WTC11 (cell line): ENCODE results near the gene GOLPH3L. TPM values are rescaled to one million over a fixed set of nuclear protein-coding genes. Genes with fewer than 3 reads are reported as not detected.

ENCODE experiments used
- ATAC-seq: fragments of 200-7000 bp; cut with Tn5 transposase; 2 replicates; pipeline ENCODE4 v1.10.0; 2021; ENCODE audit warnings: mild to moderate bottlenecking, moderate library complexity
- CTCF ChIA-PET: fragments of 300-600 bp; sonication (Branson Sonifier 250); formaldehyde crosslinking; loops from one replicate; lab custom pipeline; 2021; ENCODE audit warnings: antibody characterized with exemption; lab: Charles Lee
- POLR2A ChIA-PET: fragments of 350-600 bp; sonication (Branson Sonifier 250); formaldehyde crosslinking; loops from one replicate; lab custom pipeline; 2021; ENCODE audit warnings: antibody characterized with exemption; lab: Charles Lee
- DNase-seq: peaks from one replicate; pipeline ENCODE4 v3.0.0; 2021; ENCODE audit warnings: low spot score
- H3K27ac Mint-ChIP-seq: 2 replicates; pipeline ENCODE4 v1.8.0; 2021; ENCODE audit warnings: mixed read lengths
- H3K27me3 Mint-ChIP-seq: 2 replicates; pipeline ENCODE4 v1.8.0; 2021; ENCODE audit warnings: low read depth, mild to moderate bottlenecking, moderate library complexity, mixed read lengths
- H3K36me3 Mint-ChIP-seq: 2 replicates; pipeline ENCODE4 v1.8.0; 2021; ENCODE audit warnings: mixed read lengths
- H3K4me1 Mint-ChIP-seq: 2 replicates; pipeline ENCODE4 v1.8.0; 2022; ENCODE audit warnings: mixed read lengths
- H3K4me3 Mint-ChIP-seq: 2 replicates; pipeline ENCODE4 v1.8.0; 2021; ENCODE audit warnings: mild to moderate bottlenecking, moderate library complexity, mixed read lengths
- H3K9me3 Mint-ChIP-seq: 2 replicates; pipeline ENCODE4 v1.8.0; 2021; ENCODE audit warnings: mixed read lengths
- CBFB ChIP-seq: sonication (generic); formaldehyde crosslinking; IDR thresholded peaks from 2 replicates; pipeline ENCODE4 v1.8.1; 2022; ENCODE audit warnings: mild to moderate bottlenecking, low read depth, missing genetic modification reagents
- ELF4 ChIP-seq: sonication (generic); formaldehyde crosslinking; IDR thresholded peaks from 2 replicates; pipeline ENCODE4 v1.8.1; 2022; ENCODE audit warnings: low read depth, mild to moderate bottlenecking, moderate library complexity, missing genetic modification reagents
- EMX1 ChIP-seq: fragments of 250-450 bp; sonication (Bioruptor Pico); IDR thresholded peaks from 2 replicates; pipeline ENCODE4 v1.8.0; 2021; ENCODE audit warnings: mild to moderate bottlenecking
- FOXJ3 ChIP-seq: sonication (generic); formaldehyde crosslinking; IDR thresholded peaks from 2 replicates; pipeline ENCODE4 v1.9.0; 2021; ENCODE audit warnings: missing genetic modification reagents, mild to moderate bottlenecking, borderline replicate concordance
- TEAD1 ChIP-seq: sonication (generic); formaldehyde crosslinking; IDR thresholded peaks from 2 replicates; pipeline ENCODE4 v1.8.0; 2022; ENCODE audit warnings: mild to moderate bottlenecking, missing genetic modification reagents
- ZNF232 ChIP-seq: sonication (generic); formaldehyde crosslinking; IDR thresholded peaks from 2 replicates; pipeline ENCODE4 v1.8.0; 2022; ENCODE audit warnings: mild to moderate bottlenecking, missing genetic modification reagents
- total RNA-seq: library from RNA; stranded (reverse); gene quantifications from 3 replicates; pipeline ENCODE4 v1.2.3, GENCODE V29; 2021
- TF ChIP-seq, protein P1 (sequence below): sonication (generic); formaldehyde crosslinking; IDR thresholded peaks from 2 replicates; pipeline ENCODE4 v1.8.0; 2022; ENCODE audit warnings: mild to moderate bottlenecking, missing genetic modification reagents
- TF ChIP-seq, protein P2 (sequence below): fragments of 200-600 bp; IDR thresholded peaks from 2 replicates; pipeline ENCODE4 v1.8.0; 2022; ENCODE audit warnings: antibody characterized with exemption
- TF ChIP-seq, protein P3 (sequence below): sonication (generic); formaldehyde crosslinking; conservative IDR thresholded peaks from 2 replicates; pipeline ENCODE4 v1.8.1; 2023; ENCODE audit warnings: mild to moderate bottlenecking, low read depth, missing genetic modification reagents, moderate library complexity
- TF ChIP-seq, protein P4 (sequence below): fragments of 250-450 bp; sonication (Bioruptor Pico); IDR thresholded peaks from 2 replicates; pipeline ENCODE4 v1.9.0; 2021; ENCODE audit warnings: moderate library complexity, mild to moderate bottlenecking, inconsistent platforms, borderline replicate concordance
- TF ChIP-seq, protein P5 (sequence below): sonication (generic); formaldehyde crosslinking; IDR thresholded peaks from 2 replicates; pipeline ENCODE4 v1.8.1; 2023; ENCODE audit warnings: mild to moderate bottlenecking, moderate library complexity, missing genetic modification reagents
- TF ChIP-seq, protein P6 (sequence below): sonication (generic); formaldehyde crosslinking; IDR thresholded peaks from 2 replicates; pipeline ENCODE4 v1.8.0; 2023; ENCODE audit warnings: missing genetic modification reagents

Gene GOLPH3L
- total RNA-seq, 1 experiment from 2014 or later = 39.5 TPM

DNA sequence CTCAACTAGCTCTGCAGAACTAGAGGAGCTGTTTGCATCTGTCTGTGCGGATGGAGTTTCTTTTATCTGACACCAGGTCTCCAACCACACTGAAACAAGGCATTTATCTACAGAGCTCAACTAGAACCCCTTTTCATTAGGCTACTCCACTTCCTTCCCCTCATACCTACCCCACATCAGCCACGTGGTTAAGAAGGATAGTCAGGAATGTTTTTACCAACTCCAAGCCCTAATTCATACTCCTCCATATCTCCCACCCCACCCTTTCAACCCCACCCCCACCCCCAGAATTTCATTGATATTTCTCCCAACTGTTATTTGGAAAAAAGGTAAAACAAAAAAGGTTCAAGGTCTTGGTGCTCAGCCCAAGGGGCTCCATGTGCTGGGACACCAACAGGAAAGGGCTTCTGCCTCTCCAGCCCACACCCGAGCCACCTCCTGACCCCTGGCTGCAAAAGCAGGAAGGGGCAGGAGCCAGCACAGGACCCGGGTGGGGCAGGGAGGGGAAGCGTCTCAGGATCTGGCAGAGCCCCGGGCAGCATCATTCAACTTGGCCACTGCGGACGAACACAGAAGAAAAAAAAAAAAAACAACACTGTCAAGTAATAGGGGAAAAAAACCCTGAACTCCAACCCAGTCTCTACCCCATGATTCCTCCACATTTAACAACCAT lies 74.5 kb downstream of the GOLPH3L start (continued):
- TF ChIP-seq, protein P1, sequence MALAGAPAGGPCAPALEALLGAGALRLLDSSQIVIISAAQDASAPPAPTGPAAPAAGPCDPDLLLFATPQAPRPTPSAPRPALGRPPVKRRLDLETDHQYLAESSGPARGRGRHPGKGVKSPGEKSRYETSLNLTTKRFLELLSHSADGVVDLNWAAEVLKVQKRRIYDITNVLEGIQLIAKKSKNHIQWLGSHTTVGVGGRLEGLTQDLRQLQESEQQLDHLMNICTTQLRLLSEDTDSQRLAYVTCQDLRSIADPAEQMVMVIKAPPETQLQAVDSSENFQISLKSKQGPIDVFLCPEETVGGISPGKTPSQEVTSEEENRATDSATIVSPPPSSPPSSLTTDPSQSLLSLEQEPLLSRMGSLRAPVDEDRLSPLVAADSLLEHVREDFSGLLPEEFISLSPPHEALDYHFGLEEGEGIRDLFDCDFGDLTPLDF = no peak
- no peak for TF ChIP-seq ZNF232 (CRISPR knock-in tag)
- TF ChIP-seq EMX1 = no peak
- TF ChIP-seq FOXJ3 (CRISPR knock-in tag) = no peak
- TF ChIP-seq, protein P2, sequence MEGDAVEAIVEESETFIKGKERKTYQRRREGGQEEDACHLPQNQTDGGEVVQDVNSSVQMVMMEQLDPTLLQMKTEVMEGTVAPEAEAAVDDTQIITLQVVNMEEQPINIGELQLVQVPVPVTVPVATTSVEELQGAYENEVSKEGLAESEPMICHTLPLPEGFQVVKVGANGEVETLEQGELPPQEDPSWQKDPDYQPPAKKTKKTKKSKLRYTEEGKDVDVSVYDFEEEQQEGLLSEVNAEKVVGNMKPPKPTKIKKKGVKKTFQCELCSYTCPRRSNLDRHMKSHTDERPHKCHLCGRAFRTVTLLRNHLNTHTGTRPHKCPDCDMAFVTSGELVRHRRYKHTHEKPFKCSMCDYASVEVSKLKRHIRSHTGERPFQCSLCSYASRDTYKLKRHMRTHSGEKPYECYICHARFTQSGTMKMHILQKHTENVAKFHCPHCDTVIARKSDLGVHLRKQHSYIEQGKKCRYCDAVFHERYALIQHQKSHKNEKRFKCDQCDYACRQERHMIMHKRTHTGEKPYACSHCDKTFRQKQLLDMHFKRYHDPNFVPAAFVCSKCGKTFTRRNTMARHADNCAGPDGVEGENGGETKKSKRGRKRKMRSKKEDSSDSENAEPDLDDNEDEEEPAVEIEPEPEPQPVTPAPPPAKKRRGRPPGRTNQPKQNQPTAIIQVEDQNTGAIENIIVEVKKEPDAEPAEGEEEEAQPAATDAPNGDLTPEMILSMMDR = no peak
- TF ChIP-seq, protein P3, sequence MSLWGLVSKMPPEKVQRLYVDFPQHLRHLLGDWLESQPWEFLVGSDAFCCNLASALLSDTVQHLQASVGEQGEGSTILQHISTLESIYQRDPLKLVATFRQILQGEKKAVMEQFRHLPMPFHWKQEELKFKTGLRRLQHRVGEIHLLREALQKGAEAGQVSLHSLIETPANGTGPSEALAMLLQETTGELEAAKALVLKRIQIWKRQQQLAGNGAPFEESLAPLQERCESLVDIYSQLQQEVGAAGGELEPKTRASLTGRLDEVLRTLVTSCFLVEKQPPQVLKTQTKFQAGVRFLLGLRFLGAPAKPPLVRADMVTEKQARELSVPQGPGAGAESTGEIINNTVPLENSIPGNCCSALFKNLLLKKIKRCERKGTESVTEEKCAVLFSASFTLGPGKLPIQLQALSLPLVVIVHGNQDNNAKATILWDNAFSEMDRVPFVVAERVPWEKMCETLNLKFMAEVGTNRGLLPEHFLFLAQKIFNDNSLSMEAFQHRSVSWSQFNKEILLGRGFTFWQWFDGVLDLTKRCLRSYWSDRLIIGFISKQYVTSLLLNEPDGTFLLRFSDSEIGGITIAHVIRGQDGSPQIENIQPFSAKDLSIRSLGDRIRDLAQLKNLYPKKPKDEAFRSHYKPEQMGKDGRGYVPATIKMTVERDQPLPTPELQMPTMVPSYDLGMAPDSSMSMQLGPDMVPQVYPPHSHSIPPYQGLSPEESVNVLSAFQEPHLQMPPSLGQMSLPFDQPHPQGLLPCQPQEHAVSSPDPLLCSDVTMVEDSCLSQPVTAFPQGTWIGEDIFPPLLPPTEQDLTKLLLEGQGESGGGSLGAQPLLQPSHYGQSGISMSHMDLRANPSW (CRISPR knock-in tag) = no peak
- TF ChIP-seq, protein P4, sequence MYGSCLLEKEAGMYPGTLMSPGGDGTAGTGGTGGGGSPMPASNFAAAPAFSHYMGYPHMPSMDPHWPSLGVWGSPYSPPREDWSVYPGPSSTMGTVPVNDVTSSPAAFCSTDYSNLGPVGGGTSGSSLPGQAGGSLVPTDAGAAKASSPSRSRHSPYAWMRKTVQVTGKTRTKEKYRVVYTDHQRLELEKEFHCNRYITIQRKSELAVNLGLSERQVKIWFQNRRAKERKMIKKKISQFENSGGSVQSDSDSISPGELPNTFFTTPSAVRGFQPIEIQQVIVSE (CRISPR knock-in tag) = no peak
- TF ChIP-seq TEAD1 (CRISPR knock-in tag) = no peak
- TF ChIP-seq, all 79 proteins: peak for 0

DNA sequence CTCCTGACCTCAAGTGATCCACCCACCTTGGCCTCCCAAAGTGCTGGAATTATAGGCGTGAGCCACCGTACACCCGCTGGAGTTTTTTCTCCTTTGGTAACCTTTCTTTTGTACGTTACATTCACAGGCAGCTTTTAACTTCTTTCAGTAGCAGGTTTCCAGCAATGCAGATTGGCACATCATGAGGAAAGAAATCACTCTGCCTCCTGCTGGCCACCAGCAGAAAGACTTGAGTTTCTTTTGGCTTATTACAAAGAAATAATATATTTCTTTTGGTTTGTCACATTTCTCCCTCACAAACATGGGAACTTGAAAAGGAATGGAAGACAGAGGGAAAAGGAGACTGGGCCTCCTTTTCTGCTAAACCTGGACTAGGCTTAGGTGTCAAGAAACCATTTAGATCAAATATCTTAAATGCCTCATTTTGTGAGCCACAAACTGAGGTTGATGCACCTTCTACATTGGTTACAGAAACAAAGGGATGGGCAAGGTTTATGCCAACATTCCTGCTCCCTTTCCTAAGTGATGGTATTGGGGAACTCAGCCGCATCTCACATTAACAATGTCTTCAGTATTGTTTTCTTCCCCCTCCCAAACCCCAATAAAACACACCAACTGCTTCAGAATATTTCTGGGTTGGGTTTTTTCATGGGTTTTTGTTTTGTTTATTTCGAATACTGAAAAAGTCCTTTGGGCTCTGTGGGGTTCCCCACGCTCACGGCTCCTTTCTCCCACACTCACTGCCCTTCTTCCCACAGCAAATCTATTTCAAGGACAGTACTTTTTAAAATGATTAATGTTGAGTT lies 75.3 kb downstream of the GOLPH3L start:
- ATAC-seq = no peak
- peak overlapping the region; percentile 93 for H3K27ac Mint-ChIP-seq
- H3K36me3 Mint-ChIP-seq = peaks cover 84% of the 10 kb centered on the region
- no peaks in the 10 kb centered on the region for H3K27me3 Mint-ChIP-seq
- H3K9me3 Mint-ChIP-seq = no peaks in the 10 kb centered on the region
- ChIA-PET POLR2A (interaction anchor here (1.6 to 1.7 kb wide), 2 partner anchors 42 to 43 kb away, joined by 4 to 6 read pairs; partner anchors contain the start of gene MCL1), CTCF (interaction anchor here (0.6 to 6.5 kb wide), 14 partner anchors 17 to 374 kb away, joined by 3 to 53 read pairs (median 4); partner anchors contain the start of genes CTSK, GOLPH3L and MCL1)
- peaks cover 46% of the 10 kb centered on the region for H3K4me1 Mint-ChIP-seq
- no peak overlapping the region for H3K4me3 Mint-ChIP-seq
- DNase-seq = peak; percentile 37
- no peak for TF ChIP-seq CBFB
- TF ChIP-seq, protein P2 = peak; percentile 28; the same call in 1 of the 2 replicates

DNA sequence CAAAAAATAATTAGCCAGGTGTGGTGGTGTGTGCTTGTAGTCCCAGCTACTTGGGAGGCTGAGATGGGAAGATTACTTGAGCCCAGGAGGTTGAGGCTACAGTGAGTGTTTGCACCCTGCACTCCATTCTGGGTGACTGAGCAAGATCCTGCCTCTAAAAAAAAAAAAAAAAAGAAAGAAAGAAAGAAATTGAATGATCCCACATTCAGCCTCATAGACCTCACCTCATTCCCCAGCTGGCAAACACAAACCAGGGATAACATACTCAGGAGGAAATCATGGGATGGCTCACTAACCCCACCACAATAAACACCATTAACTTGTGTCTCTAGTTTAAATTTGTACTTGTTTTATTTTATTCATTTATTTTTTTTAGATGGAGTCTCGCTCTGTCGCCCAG lies 76.0 kb downstream of the GOLPH3L start:
- peaks cover 83% of the 10 kb centered on the region for H3K36me3 Mint-ChIP-seq
- ATAC-seq (no peak), DNase-seq (no peak)
- POLR2A ChIA-PET = interaction anchor here (1.6 to 1.7 kb wide), 2 partner anchors 41 to 42 kb away, joined by 4 to 6 read pairs; partner anchors contain the start of gene MCL1
- H3K4me1 Mint-ChIP-seq = peaks cover 42% of the 10 kb centered on the region
- no peaks in the 10 kb centered on the region for H3K27me3 Mint-ChIP-seq
- CTCF ChIA-PET = interaction anchor here (0.6 to 6.5 kb wide), 11 partner anchors 16 to 193 kb away, joined by 3 to 53 read pairs (median 4); partner anchors contain the start of genes CTSK, GOLPH3L and MCL1
- no peak overlapping the region for H3K4me3 Mint-ChIP-seq
- H3K9me3 Mint-ChIP-seq = no peaks in the 10 kb centered on the region
- H3K27ac Mint-ChIP-seq = peak overlapping the region; percentile 50; the same call in 1 of the 2 replicates
- TF ChIP-seq, protein P5, sequence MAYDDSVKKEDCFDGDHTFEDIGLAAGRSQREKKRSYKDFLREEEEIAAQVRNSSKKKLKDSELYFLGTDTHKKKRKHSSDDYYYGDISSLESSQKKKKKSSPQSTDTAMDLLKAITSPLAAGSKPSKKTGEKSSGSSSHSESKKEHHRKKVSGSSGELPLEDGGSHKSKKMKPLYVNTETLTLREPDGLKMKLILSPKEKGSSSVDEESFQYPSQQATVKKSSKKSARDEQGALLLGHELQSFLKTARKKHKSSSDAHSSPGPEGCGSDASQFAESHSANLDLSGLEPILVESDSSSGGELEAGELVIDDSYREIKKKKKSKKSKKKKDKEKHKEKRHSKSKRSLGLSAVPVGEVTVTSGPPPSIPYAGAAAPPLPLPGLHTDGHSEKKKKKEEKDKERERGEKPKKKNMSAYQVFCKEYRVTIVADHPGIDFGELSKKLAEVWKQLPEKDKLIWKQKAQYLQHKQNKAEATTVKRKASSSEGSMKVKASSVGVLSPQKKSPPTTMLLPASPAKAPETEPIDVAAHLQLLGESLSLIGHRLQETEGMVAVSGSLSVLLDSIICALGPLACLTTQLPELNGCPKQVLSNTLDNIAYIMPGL = no peak
- no peak for TF ChIP-seq FOXJ3 (CRISPR knock-in tag)
- TF ChIP-seq, protein P3 (CRISPR knock-in tag) = no peak
- TF ChIP-seq ELF4 (CRISPR knock-in tag) = no peak
- TF ChIP-seq, protein P6, sequence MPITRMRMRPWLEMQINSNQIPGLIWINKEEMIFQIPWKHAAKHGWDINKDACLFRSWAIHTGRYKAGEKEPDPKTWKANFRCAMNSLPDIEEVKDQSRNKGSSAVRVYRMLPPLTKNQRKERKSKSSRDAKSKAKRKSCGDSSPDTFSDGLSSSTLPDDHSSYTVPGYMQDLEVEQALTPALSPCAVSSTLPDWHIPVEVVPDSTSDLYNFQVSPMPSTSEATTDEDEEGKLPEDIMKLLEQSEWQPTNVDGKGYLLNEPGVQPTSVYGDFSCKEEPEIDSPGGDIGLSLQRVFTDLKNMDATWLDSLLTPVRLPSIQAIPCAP (CRISPR knock-in tag) = no peak
